GM19023 (cell line): ENCODE results near the gene NELFA.

Source experiments
- ATAC-seq: cut with Tn5 transposase; IDR thresholded peaks from one replicate; pipeline ENCODE4 v1.9.1; 2021; ENCODE audit warnings: mild to moderate bottlenecking, moderate library complexity; ENCODE audit not compliant: unreplicated experiment

Gene NELFA

DNA sequence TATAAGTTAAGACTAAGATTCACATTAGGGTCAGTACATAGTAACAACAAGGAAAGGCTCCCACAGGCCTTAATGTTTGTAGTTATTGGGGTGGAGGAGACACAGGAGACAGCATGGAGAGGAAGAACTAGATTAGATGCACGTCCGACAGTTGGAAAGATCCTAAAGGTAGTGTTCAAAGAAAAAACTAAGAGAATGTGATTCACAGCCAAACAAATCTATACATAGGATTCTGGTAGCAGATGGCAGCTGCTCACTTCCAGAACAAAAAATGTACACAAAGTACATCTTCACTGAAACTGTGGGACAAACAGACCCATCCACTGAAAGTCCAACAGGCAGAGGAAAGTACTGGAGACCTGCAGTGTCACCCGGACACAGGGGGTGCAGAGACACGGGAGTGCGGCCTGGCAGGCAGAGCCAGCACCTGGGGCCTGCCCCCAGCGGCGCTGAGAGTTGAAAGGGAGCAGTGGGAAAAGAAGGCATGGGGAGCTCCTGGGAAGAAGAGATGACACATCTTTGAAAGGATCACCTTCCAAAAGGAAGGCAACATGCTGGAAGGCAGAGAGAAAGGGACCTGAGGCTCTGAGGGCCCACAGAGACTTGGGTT, 40.0 kb downstream of the NELFA start:
- ATAC-seq: no peak

DNA sequence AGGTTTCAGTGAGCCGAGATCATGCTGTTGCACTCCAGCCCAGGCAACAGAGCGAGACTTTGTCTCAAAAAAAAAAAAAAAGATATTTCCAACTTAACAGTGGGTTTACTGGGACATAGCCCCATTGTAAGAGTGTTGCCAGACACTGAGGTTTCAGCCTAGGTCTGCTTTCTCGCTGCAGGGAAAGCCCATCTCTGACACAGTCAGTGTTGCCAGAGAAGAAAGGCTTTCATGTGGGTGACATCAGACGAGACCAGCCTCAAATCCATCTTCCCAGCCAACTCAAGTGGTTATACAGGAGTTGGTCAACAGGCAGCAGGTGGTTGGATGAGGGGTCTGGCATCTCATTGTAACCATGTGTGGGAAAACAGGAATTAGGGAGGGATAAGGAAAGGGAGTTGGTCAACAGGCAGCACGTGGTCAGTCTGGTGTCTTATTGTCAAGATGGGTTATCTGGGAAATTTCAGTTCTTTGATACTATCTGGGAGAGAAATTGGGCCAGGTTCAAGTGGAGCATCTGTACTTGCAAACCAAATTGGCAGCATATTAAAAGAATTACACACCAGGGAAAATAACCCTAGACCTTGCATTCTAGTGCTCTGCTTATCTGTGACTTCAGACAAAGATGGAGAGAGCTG, 41.1 kb downstream of the NELFA start:
- no peak for ATAC-seq

DNA sequence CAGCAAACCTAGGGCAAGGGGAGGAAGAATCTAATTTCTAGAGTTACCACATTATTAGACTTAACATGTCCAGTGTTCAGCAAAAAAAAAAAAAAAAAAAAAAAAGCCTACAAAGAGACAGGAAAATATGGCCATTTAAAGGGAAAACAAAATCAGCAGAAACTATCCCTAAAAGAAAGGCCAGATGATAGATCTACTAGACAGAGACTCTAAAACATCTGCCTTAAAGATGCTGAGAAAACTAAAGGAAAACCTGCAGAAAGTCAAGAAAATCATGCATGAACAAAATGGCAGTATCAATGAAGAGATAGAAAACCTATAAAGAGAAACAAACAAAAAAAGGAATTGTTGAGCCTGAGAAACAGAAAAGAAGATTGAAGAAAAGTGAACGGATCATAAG, 43.8 kb downstream of the NELFA start:
- no peak for ATAC-seq

DNA sequence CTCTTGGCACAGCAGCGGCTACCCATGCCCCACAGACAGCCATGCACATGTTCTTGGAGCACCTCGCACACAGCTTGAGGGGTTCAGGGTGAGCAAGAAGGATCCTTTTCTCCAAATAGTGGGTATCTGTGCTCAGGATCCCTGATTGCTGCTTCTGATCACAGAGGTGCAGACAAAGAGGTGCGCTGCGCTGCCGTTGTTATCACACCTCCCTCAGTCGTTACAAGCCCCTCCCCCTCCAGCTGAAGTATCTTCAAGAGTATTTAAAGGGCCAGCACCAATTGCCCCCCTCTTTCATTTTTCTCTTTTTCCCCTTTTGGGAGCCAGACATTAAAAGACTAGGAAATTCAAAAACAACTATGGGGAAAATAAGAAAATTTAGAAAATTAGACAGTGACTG, 44.3 kb downstream of the NELFA start:
- ATAC-seq: no peak

DNA sequence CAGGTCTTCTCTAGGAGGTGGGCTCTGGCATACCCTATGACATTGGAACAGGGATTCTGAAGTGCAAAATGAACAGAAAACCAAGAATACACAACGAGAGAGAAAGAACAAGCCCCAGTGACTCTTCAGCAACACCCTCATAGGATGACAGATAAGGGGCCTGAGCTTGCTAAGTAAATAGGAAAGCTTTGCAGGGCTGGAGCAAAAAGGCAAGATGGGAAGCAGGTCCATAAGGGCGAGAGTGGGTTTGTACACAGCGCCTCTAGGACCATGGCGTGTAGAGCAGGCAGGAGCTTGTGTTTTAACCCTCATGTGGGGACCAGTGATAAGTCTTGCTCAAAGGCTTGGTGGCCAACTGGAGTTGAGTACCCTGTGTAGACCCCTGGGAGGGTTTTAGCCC, 45.8 kb downstream of the NELFA start:
- ATAC-seq: no peak

DNA sequence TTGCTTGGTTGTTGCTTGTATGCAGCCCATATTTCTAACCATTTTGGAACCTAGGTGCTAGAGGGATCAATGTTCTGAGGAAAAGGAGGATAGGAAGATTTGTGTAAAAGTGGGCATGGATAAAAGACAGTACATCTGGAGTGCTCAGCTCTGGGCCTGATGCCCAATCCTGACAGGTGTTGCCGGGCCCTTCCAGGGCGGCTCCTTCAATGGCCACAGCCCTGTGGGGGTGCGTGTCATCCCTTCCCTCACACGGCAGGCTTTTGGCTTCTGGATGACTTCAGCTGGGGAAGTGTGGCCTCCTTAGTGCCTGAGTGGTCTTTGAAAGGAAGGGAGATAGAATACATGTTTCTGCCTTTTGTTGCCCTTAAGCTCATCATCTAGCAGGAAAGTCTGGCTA, 47.2 kb downstream of the NELFA start:
- ATAC-seq: no peak

DNA sequence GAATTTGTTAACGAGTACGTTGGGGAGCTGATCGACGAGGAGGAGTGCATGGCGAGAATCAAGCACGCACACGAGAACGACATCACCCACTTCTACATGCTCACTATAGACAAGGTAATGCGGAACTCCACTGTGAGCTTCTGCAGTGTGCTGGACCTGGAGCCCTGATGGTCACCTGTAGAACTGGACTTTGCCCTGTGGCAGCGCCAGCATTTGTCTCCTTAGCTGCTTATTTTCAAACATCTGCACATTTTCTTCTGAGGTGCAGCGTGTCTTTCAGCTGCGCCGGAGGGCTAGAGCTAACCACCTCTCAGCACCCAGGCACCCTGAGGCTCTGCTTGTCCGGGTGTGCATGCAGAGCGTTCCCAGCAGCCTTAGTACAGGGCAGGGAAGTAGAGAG, 47.7 kb downstream of the NELFA start:
- no peak for ATAC-seq

DNA sequence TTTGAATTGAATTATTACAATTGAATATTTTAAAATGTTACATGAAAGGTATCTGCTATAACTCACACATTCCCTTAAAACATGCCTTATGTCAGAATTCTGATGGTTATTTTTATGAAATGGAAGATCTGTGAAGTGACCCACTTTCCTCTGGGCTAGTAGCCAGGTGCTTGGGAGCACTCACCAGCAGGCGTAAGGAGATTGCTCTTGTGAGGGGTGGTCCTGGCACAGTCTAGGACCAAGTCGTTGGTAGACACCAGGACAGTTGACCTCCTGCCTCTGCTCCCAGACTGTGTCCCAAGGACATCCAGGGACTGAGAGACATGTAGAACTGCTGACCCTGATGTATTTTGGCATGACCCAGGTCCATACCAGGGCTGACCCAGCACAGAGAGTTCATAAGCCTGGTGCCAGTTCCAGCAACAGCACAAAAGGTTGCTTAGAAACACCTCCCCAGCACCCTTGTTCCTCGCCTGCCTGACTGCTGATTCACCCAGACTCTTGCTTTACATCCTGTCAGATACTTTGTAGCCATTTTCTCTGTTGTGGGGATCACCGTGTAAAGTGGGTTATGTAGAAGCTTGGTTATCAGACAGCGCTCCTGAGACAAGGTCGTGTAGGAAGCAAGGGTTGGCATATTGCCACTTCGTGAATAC, 48.5 kb downstream of the NELFA start:
- ATAC-seq: no peak

DNA sequence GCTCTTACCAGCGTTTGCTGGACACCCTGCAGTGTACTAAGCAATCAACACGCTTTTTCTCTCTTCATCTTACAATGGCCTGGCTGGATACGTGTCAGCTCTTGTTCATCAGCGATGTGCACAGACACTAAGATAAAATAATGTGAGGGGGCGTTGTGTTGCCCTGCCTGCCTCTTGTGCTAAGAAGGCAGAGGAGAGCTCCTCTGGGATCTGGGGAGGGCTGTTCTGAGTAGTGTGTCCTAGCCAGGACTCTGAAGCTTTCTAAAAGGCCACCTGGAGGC, 49.7 kb downstream of the NELFA start:
- ATAC-seq: no peak

DNA sequence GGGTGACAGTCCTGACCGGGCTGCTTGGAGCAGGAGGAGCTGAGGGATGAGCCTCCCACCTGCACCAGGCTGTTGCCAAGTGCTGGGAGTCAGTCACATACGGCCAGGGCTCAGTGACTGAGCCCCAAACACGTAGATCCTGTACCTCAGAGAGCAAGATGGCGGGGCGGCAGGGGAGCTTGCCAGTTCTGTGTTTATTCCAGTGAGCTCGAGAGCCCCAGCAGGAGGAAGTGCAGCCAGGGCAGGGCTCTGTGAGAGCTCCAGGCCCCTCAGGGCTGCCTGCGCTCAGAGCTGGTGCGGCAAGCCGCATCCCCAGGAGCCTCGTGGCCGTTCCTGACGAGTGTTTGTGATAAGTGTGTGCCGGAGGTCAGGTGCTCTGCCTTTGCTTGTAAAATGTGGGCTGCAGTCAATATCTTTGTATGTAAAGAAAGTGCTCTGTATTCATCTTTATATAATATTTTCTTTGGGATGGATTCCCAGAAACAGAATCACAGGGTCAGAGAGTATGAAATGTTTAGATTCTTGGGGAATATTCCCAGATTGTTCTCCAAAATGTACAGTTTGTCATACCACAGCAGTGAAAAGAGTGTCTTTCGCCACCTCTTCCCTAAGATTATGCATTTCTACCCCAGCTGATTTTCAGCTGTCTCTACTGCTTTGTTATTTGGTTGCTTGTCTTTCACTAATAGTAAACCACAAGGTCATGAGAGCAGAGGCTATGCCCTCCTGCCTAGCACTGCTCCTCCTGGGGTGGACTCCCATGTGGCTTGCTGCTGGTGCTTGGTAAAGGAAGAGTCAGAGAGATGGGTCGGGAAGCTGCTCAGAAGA, 50.3 kb downstream of the NELFA start:
- ATAC-seq: no peak

DNA sequence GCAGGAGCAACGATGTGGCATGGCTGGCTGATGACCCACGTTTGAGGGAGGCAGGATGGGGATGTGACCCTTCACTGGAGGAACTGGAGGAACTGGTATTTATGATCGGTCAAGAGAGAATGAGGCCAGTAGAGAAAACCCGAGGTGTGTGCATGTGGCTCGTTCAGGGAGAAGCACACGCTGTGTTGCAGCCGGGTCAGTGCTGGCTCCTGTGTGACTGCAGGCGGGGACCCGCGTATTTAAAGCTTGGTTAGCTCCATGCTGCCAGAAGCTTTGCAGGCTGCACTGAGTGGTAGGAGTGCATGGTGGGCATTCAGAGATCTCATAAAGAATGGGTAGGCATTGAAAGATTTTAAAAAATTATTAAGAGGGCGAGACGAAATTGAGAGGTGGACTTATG, 52.1 kb downstream of the NELFA start:
- no peak for ATAC-seq

DNA sequence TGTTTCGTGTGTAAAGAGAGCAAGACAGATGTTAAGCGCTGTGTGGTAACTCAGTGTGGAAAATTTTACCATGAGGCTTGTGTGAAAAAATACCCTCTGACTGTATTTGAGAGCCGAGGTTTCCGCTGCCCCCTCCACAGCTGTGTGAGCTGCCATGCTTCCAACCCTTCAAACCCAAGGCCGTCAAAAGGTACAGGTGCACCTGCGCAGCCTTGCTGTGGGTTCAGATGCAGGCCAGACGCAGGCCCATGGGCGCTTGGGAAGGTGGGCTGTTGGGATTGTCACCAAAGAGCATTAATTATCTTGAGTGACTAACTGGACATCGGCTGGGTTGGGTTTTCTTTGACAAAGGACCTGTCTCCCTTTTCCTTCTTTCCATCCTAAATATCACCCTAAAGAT, 55.4 kb downstream of the NELFA start:
- ATAC-seq: no peak

DNA sequence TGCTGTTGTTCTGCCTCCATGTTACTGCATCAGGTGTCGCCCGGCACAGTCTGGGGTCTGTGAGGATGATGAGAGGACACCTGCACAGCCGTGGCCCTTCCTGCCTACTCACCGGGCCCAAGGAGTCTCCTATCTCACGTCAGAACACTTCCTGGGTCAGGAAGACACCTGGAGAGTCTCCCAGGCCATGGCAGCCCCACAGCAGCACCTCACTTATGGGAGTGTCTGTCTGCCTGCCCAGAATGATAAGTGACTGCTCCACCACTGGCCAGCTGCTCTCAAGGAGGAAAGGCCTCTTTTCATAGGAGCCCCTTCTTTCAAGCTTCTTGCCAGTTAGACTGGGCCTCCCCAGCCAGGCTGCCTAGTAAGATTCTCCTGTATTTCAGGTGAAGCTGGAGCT, 56.1 kb downstream of the NELFA start:
- no peak for ATAC-seq

DNA sequence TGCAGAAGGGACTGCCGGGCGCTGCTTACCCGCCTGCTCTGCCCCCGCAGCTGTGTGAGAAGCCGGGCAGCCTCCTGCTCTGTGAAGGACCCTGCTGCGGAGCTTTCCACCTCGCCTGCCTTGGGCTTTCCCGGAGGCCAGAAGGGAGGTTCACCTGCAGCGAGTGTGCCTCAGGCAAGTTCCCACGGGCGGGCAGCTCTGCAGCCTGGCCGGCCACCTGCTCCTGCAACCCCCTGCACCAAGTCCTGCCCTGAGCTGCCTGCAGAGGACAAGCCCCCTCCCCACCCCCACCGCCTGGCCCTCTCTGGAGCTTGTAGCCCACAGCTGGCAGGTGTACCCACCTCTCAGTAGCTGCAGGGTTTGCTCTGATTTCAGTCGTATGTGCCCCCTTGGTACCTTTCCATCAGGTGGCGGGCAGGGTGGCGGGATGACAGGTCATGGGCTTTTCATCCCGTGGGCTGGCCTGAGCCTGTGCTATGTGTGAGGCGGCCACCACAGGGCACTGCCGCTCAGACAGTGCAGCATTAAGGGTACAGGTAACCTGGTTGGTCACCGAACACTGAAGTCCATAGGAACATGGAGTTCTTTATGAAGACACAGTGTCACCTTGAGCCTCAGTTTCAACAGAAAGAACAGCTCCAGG, 56.6 kb downstream of the NELFA start:
- no peak for ATAC-seq

DNA sequence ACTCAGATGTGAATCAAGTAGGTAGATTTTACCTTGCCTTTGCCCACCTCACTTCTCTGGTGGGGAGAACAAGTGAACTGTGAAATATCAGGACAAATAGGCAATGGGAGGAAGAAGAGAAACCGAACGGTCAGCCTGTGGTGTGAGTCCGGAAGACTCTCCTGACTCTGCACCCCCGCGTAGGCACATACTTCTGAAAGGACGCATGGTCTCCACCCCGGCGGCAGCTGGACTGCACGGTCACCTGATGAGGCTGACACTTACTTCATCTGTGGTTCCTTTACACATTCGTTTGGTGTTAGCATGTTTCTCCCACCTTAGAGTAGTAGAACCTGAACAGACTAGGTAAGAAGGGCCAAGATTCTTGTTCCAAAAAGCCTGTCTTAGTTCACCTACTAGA, 58.4 kb downstream of the NELFA start:
- no peak for ATAC-seq

DNA sequence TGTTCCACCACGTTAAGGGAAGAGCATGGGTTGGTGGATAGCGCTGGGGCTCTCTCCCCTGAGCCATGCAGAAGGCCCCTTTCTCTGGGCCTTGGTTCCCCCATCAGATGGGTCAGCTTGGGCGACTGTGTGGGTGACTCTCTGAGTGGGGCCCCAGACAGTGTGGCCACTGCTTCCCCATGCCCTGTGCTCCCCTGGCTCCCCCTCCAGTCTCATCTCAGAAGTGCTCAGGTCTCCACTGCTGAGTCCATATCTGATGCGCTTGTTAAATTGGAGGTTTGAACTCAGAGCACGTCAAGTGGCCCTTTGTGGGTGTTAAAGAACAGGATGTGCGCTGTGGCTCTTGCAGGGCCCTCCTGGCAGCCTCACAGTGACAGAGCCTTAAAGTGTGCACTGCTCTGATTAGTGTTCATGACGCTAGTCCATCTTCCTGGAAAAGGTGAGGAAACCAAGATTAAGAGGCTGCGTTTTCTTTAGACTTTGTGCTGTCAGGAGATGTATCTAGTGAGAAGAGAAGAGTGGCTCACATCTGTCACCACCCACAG, 59.8 kb downstream of the NELFA start:
- ATAC-seq: no peak

DNA sequence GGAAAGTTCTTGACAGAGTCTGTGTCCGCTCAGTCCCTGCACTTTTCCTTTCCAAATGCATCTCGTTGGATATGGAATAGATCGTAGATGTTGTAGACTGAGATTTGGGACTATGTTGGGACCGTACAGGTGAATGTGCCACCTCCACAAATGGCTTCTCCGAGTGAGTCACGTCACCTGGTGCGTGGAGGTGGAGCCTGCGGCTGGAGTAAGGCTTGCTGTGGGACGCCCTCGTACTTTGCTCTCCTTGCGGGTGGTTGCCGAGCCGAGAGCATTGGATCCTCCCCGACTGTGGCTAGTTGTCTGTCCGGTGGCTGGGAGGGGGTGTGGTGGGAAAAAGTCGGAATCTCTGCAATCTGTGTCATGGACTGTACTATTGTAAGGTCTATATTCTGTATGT, 60.5 kb downstream of the NELFA start:
- no peak for ATAC-seq

DNA sequence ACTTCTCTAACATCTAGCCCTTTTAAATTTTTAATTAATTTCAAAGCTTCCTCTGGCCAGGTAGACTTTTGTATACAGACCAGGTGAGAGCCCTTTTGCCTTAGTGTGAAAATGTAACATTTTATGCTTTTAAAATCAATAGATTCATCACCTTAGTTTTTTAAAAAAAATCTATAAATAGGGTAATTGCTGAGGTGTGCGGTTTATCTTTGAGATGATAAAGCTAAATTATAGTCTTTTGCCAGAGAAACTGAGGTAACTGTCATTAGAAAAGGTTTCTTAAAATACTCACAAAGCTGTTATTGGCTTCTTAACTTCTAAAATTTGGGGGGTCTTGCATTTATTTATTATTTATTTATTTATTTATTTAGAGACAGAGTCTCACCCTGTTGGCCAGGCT, 62.9 kb downstream of the NELFA start:
- no peak for ATAC-seq

DNA sequence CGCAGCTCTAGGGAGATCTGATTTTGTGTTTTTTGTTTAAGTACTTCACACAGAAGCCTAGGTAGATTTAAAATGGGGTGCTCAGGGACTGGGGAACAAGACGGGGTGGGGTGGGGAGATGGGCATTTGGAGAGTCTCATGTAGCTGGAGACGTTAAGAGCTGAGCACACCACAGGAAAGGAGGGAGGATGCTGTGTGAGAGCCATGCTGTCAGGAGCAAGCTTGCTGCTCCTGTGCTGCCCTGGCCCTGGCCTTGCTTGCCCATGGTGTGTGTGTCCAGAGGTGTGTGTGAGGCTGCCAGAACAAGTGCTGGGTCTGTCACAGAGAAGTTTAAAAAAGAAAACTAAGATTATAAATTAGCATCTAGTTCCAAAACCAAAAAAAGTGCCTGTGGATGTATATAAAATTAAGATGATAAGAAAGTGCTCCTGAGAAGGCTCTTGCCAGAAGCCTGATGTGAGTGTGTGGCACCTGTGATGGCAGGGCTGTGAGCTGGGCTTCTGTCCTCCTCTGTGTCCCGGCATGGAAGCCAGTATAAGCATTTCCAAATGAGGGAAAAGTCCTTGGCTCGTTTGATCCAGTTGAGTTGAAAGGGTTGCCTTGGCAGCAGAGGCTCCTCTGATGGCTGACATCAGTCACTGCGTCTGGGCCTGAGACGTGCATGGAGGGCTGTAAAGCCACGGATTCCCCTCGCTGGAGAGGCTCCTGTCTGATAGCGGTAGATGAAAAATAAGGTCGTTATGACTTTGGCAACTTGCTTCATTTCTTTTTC, 63.5 kb downstream of the NELFA start:
- ATAC-seq: no peak

DNA sequence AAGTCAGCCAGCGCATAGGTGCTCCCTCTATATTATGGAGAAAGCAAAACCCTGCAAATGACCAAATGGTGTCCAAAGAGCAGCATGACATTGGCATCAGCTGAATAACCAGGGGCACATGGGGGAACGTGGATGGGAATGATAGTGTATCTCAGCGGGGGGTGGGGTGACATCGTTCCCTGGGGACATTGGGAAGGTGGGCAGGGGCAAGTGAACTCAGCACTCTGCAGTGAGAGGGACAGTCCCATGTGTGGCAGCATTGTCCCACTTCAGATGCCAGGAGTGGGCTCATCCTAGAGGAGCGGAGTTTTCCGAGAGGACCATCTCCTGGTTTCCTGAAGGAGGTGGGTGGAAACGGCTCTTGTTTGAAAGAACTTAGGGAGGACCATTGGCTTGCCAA, 64.8 kb downstream of the NELFA start:
- no peak for ATAC-seq

DNA sequence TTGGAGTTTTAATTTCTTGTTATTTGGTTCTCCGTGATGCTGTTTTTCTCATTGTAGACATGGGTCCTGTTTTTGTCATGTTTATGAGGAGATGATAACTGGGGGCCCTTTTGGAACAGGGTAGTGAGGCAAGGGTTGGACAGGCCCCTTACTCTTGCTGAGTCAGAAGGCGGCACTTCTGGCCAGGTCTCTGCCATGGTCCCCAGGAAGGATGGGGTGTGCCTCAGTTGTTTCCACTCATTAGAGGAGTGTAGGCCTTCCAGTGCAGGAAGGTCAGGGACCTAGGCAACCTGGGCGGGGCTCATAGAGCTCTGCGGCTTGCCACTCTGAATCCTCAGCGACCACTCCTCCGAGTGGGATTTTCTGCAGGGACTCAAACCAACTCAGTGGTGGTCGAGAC, 68.2 kb downstream of the NELFA start:
- ATAC-seq: no peak
